DOHH2 (cell line): ENCODE results near the gene SV2B.

Source experiments
- H3F3A ChIP-seq: fragments of 200-600 bp; sonication (generic), shearing (Covaris generic); 2 replicates; pipeline ENCODE4 v1.6.0; 2016; ENCODE audit warnings: antibody characterized with exemption, mild to moderate bottlenecking; ENCODE audit not compliant: control insufficient read depth, insufficient read depth
- H3K27ac ChIP-seq: fragments of 200-600 bp; sonication (generic); 2 replicates; pipeline ENCODE4 v1.5.1; 2014; ENCODE audit warnings: low read depth, mild to moderate bottlenecking, low read length, moderate library complexity
- H3K27me3 ChIP-seq: fragments of 200-600 bp; sonication (generic); 2 replicates; pipeline ENCODE4 v1.6.1; 2014; ENCODE audit warnings: mild to moderate bottlenecking, low read length, mixed read lengths; ENCODE audit not compliant: control insufficient read depth
- H3K36me3 ChIP-seq: fragments of 200-600 bp; sonication (generic); 2 replicates; pipeline ENCODE4 v1.6.1; 2014; ENCODE audit warnings: mild to moderate bottlenecking, low read length, moderate library complexity, mixed read lengths; ENCODE audit not compliant: control insufficient read depth
- H3K4me1 ChIP-seq: fragments of 200-600 bp; sonication (generic); 2 replicates; pipeline ENCODE4 v1.6.1; 2014; ENCODE audit warnings: mild to moderate bottlenecking, low read length, mixed read lengths; ENCODE audit not compliant: control insufficient read depth
- H3K4me2 ChIP-seq: fragments of 200-600 bp; sonication (generic); 2 replicates; pipeline ENCODE4 v1.6.0; 2014; ENCODE audit warnings: mild to moderate bottlenecking, low read length, moderate library complexity
- H3K4me3 ChIP-seq: fragments of 200-600 bp; sonication (generic); 2 replicates; pipeline ENCODE4 v1.5.1; 2014; ENCODE audit warnings: mild to moderate bottlenecking, low read length, mixed read lengths
- H3K79me2 ChIP-seq: fragments of 200-600 bp; sonication (generic); 2 replicates; pipeline ENCODE4 v1.6.1; 2014; ENCODE audit warnings: mild to moderate bottlenecking, low read length, mixed read lengths; ENCODE audit not compliant: control insufficient read depth
- H3K9me2 ChIP-seq: fragments of 200-600 bp; sonication (generic); replicated peaks from 2 replicates; pipeline ENCODE4 v1.6.1; 2014; ENCODE audit warnings: mild to moderate bottlenecking, low read length, mixed read lengths; ENCODE audit not compliant: control insufficient read depth
- H3K9me3 ChIP-seq: fragments of 200-600 bp; sonication (generic); 2 replicates; pipeline ENCODE4 v1.6.1; 2014; ENCODE audit warnings: antibody characterized with exemption, low read length, mixed read lengths; ENCODE audit not compliant: control insufficient read depth, insufficient read depth
- H4K20me1 ChIP-seq: fragments of 200-600 bp; sonication (generic); 2 replicates; pipeline ENCODE4 v1.6.0; 2014; ENCODE audit warnings: low read depth, mild to moderate bottlenecking, antibody characterized with exemption, low read length, moderate library complexity; ENCODE audit not compliant: control insufficient read depth, insufficient read depth
- EZH2phosphoT487 ChIP-seq: fragments of 200-600 bp; sonication (generic); IDR thresholded peaks from 2 replicates; pipeline ENCODE4 v1.6.1; 2017; ENCODE audit warnings: borderline replicate concordance, mild to moderate bottlenecking, antibody characterized with exemption, low read length, moderate library complexity, mixed read lengths
- TF ChIP-seq, protein P1 (sequence below): fragments of 200-600 bp; sonication (generic); IDR thresholded peaks from one replicate; pipeline ENCODE4 v1.5.1; 2014; ENCODE audit warnings: antibody characterized with exemption, mild to moderate bottlenecking, low read depth, low read length; ENCODE audit not compliant: poor library complexity, severe bottlenecking

Gene SV2B

GRCh38 chr15:91196768-91197167 lies 96.7 kb downstream of the SV2B start:
- TF ChIP-seq EZH2phosphoT487 = no peak
- TF ChIP-seq, protein P1, sequence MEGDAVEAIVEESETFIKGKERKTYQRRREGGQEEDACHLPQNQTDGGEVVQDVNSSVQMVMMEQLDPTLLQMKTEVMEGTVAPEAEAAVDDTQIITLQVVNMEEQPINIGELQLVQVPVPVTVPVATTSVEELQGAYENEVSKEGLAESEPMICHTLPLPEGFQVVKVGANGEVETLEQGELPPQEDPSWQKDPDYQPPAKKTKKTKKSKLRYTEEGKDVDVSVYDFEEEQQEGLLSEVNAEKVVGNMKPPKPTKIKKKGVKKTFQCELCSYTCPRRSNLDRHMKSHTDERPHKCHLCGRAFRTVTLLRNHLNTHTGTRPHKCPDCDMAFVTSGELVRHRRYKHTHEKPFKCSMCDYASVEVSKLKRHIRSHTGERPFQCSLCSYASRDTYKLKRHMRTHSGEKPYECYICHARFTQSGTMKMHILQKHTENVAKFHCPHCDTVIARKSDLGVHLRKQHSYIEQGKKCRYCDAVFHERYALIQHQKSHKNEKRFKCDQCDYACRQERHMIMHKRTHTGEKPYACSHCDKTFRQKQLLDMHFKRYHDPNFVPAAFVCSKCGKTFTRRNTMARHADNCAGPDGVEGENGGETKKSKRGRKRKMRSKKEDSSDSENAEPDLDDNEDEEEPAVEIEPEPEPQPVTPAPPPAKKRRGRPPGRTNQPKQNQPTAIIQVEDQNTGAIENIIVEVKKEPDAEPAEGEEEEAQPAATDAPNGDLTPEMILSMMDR = no peak
- Histone ChIP-seq H3K4me1 (no peaks in the 10 kb centered on the region), H3K9me3 (no peaks in the 10 kb centered on the region), H3K79me2 (no peaks in the 10 kb centered on the region), H3K4me3 (no peak overlapping the region), H3K36me3 (no peaks in the 10 kb centered on the region), H4K20me1 (no peaks in the 10 kb centered on the region), H3K27me3 (peaks cover 13% of the 10 kb centered on the region; the same call in 1 of the 2 replicates), H3K27ac (no peak overlapping the region), H3K4me2 (no peak overlapping the region), H3F3A (no peaks in the 10 kb centered on the region), H3K9me2 (no peaks in the 10 kb centered on the region)

GRCh38 chr15:91199511-91199910 lies 99.5 kb downstream of the SV2B start:
- TF ChIP-seq, protein P1 = no peak
- TF ChIP-seq EZH2phosphoT487 = no peak
- Histone ChIP-seq H3K4me2 (no peak overlapping the region), H3K27me3 (peaks cover 6% of the 10 kb centered on the region), H3K27ac (no peak overlapping the region), H3K36me3 (no peaks in the 10 kb centered on the region), H3K9me2 (no peaks in the 10 kb centered on the region), H3F3A (no peaks in the 10 kb centered on the region), H3K79me2 (no peaks in the 10 kb centered on the region), H3K4me1 (no peaks in the 10 kb centered on the region), H4K20me1 (no peaks in the 10 kb centered on the region), H3K4me3 (no peak overlapping the region), H3K9me3 (no peaks in the 10 kb centered on the region)

DNA sequence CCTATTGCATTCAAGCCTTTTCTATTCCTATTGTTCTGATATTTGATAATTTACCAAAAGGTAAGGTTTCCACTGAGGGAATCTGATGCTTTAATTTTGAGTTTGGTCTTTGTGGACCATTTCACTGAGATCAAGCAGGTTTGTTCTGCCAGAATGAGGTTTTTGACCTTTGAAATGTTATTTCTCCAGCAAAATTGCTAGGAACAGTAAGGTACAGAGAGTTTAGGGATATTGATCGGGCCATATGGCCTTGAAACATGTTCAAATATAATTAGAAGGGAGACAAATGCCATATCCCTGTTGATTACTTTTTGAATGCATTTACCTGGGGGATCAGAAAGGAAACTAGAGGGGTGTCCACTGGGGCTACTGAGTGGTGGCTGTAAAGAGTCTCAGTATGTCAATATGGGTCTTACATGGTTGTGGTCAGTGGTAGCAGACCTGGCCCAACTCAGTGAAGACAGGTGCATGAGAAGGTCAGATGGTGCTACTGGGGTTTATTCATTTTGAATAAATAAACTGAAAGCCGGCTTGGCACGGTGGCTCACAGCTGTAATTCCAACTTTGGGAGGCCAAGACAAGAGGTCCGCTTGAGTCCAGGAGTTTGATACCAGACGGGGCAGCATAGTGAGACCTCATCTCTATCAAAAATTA lies 100.2 kb downstream of the SV2B start:
- Histone ChIP-seq H3K9me2 (no peaks in the 10 kb centered on the region), H3K4me3 (no peak overlapping the region), H3F3A (no peaks in the 10 kb centered on the region), H3K36me3 (no peaks in the 10 kb centered on the region), H3K9me3 (no peaks in the 10 kb centered on the region), H3K79me2 (no peaks in the 10 kb centered on the region), H3K27ac (no peak overlapping the region), H3K27me3 (peaks cover 6% of the 10 kb centered on the region), H3K4me1 (no peaks in the 10 kb centered on the region), H4K20me1 (no peaks in the 10 kb centered on the region), H3K4me2 (no peak overlapping the region)
- TF ChIP-seq, protein P1 = no peak
- no peak for TF ChIP-seq EZH2phosphoT487
